DND-41 (cell line): Measurements from ENCODE around the gene MYH3.

Experiments used
- EZH2 ChIP-seq: IDR thresholded peaks from 3 replicates; pipeline ENCODE4 v1.6.1; 2012; ENCODE audit warnings: borderline replicate concordance, low read depth, mild to moderate bottlenecking, moderate library complexity, low read length, inconsistent platforms; ENCODE audit not compliant: severe bottlenecking
- TF ChIP-seq, protein P1 (sequence below): IDR thresholded peaks from 2 replicates; pipeline ENCODE4 v1.5.1; 2012; ENCODE audit warnings: borderline replicate concordance, low read length, moderate library complexity, mild to moderate bottlenecking; ENCODE audit not compliant: poor library complexity, severe bottlenecking; ENCODE audit errors: extremely low read depth

DNA sequence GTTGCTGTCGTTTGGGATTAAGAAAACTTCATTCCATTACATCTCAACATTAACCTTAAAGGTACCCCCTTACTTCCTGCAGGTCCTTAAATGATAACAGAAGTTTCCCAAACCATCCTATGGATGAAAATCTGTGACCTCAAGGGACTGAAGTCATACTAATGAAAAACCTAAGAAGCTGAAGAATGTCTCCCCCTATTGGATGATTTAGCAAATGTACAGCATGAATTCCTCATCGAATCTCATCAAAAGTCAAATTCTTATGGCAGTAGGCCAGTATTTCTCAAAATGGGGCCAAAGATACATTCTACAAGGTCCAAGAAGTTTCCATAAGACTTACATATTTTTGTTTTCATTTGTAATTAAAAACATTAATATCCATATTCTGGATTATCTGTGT lies 26.7 kb upstream of the MYH3 start:
- TF ChIP-seq, protein P1, sequence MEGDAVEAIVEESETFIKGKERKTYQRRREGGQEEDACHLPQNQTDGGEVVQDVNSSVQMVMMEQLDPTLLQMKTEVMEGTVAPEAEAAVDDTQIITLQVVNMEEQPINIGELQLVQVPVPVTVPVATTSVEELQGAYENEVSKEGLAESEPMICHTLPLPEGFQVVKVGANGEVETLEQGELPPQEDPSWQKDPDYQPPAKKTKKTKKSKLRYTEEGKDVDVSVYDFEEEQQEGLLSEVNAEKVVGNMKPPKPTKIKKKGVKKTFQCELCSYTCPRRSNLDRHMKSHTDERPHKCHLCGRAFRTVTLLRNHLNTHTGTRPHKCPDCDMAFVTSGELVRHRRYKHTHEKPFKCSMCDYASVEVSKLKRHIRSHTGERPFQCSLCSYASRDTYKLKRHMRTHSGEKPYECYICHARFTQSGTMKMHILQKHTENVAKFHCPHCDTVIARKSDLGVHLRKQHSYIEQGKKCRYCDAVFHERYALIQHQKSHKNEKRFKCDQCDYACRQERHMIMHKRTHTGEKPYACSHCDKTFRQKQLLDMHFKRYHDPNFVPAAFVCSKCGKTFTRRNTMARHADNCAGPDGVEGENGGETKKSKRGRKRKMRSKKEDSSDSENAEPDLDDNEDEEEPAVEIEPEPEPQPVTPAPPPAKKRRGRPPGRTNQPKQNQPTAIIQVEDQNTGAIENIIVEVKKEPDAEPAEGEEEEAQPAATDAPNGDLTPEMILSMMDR, result peak; percentile 70
- TF ChIP-seq EZH2, result no peak
